Fibroblast of the aortic adventitia (primary cell): ENCODE results near the gene PDIA5. TPM values are rescaled to one million over a fixed set of nuclear protein-coding genes. Genes with fewer than 3 reads are reported as not detected.

Source experiments
- DNase-seq: peaks from one replicate; pipeline ENCODE4 v3.0.0-alpha.2; 2010; ENCODE audit warnings: low read depth
- H3K4me3 ChIP-seq: 2 replicates; pipeline ENCODE4 v1.5.1; 2011; ENCODE audit warnings: low read depth, mild to moderate bottlenecking, control low read depth, low read length, moderate library complexity
- total RNA-seq: library from RNA; depleted of rRNA; stranded (reverse); fragments of >200 nt; gene quantifications from 2 replicates; pipeline ENCODE4 v1.2.3, GENCODE V29; 2012; ENCODE audit warnings: low replicate concordance
- TF ChIP-seq, protein P1 (sequence below): IDR thresholded peaks from 2 replicates; pipeline ENCODE4 v1.5.1; 2011; ENCODE audit warnings: mild to moderate bottlenecking, low read length, control low read depth, inconsistent platforms; ENCODE audit not compliant: insufficient read depth

Gene PDIA5
- total RNA-seq, 1 donor, result 59.1 TPM

DNA sequence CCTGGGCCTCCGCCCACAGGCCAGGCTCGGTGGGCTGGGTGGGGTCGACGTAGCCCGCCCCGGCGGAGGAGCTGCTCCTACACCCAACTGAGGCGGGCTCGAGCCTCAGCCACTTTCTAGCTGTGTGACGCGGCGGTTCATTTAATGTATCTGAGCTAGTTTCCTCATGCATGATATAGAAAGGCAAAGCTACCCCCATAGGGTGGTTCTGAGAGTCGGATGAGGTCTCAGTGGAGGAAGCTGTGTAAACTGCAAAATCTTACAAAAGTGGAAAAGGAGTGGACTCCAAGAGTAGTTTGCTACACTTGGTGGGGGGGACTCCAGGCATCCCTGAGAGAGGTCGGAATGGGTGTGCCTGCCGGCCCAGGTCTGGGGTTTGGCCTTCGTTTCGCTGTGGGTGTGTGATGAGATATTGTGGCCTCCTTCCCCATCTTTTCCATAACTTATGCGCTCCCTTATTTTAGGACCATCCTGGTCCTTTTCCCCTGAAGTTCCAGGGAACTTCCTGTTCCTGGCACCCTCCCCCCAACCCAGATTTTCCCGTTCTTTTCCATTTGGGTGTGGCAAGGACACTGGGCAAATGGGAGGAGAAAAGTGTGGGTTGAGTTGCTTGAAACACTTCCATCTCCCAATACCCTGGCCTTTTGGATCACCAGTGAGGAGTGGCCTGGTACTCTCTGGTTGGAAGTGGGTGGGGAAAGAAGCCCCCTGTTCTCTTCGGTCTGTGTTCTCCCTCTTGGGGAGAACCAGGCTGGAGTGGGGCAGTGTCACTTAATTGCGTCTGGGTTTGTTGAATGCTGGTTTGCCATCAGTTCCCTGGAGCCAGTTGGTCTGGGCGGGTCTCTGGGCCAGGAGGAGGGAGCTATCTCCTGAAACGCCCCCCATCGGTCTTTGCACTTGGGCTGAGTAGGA is 1.1 kb downstream of the PDIA5 start:
- DNase-seq, result peak; percentile 29
- TF ChIP-seq, protein P1, sequence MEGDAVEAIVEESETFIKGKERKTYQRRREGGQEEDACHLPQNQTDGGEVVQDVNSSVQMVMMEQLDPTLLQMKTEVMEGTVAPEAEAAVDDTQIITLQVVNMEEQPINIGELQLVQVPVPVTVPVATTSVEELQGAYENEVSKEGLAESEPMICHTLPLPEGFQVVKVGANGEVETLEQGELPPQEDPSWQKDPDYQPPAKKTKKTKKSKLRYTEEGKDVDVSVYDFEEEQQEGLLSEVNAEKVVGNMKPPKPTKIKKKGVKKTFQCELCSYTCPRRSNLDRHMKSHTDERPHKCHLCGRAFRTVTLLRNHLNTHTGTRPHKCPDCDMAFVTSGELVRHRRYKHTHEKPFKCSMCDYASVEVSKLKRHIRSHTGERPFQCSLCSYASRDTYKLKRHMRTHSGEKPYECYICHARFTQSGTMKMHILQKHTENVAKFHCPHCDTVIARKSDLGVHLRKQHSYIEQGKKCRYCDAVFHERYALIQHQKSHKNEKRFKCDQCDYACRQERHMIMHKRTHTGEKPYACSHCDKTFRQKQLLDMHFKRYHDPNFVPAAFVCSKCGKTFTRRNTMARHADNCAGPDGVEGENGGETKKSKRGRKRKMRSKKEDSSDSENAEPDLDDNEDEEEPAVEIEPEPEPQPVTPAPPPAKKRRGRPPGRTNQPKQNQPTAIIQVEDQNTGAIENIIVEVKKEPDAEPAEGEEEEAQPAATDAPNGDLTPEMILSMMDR, result no peak
- peak overlapping the region; percentile 95 for H3K4me3 ChIP-seq

- TF ChIP-seq, protein P1, result no peak
- peak overlapping the region; percentile 95 for H3K4me3 ChIP-seq
- no peak for DNase-seq
These were observed 2.0 kb downstream of the PDIA5 start for GRCh38 chr3:123068601-123069381.

DNA sequence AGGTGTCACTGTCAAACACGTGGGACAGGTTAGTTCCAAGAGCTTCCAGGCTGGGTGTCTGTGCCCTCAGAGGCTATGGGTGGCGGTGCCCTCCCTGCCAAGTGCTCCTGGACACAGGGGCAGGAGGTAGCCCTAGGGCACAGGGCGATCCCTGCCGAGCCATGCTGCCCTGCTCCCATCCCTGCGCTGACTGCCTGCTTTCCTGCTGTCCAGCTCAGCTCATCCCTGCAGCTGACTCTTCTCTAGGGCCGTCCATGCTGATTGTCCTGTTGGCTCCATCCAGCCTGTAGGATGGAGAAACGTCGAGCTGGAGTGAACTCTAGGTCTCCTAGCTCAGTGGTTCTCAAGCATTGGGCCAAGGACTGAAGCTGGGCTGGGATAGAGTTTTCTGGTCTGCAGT is 3.7 kb downstream of the PDIA5 start:
- no peak for DNase-seq
- no peak overlapping the region for H3K4me3 ChIP-seq
- TF ChIP-seq, protein P1, result no peak

GRCh38 chr3:123071146-123071545 is 4.3 kb downstream of the PDIA5 start:
- peak; percentile 30 for DNase-seq
- H3K4me3 ChIP-seq, result no peak overlapping the region
- TF ChIP-seq, protein P1, result peak; percentile 36

DNA sequence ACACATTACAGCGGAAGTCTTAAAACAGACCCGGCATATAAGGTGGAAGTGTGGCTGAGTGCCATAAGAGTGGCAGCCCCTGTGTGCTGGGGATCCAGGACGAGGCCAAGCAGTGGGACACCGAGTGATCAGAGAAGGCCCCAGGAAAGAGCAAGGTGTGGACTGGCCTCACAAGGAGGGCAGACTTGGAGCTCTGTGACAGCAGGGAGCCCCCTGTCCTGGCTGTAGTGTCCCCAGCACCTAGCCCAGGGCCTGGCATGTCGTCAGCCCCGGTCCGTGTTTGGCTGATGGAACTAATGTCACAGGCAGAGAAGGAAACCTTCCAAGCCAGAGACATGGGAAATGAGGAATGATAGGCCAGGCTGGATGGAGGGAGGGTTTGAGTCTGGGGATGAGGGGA is 4.8 kb downstream of the PDIA5 start:
- H3K4me3 ChIP-seq, result no peak overlapping the region
- no peak for DNase-seq
- TF ChIP-seq, protein P1, result no peak

DNA sequence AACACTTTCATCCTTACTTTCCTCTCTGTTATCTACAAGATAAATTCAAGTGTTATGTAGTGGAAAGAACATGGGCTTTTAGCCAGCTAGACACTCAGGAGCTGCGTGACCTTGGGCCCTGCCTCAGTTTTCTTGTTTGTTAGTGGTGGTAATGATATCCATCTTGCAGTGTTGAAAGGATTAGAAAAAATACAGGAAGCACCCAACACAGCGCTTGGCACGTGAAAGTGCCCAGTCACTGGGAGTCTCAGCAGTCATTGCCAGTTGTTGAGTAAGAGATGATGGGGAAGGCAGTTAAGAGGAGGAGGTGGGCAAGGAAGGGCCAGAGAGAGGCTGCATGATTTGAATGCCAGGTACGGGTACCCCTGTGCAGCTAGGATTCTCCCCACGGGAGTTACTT is 5.3 kb downstream of the PDIA5 start:
- TF ChIP-seq, protein P1, result no peak
- peak; percentile 33 for DNase-seq
- H3K4me3 ChIP-seq, result no peak overlapping the region
